ENCODE measurements around the gene OSBPL1A.

OSBPL1A gene

DNA sequence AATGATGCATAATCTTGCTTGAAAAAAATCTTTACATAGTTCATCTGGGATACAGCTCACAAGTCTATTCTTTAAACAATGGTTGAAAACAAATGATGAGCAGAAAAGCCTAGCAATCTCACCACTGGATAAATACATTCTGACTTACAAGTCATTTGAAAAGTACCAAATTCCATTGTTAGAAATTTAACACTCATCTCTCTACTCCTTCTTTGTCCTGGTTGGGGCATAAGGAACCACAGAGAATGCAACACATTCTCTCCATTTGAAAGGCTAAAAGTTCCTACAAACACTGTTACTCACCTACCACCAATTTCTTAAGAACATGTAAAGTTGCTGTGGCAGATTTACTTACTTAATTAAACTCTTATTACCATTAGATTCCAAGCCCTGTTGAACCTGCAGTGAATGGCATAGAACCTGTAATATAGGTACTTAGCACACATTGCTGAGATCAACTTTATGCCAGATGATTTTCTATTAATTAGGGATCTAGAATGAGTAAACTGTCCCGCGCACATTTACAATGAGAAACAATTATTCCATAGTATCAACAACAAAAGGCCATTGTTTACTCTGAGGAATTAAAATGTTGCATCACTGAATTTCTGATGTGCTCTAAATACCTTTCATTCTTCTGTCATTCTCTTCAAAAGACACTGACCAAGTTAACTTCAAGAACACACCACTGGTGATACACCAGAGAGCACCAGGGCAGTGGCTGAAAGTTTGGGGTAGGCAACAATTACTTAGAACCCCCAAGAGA is 189.2 kb downstream of the OSBPL1A start:
- no peak for TF ChIP-seq CTCF (IDR thresholded peaks at IDR 0.05; ENCODE audit: insufficient read depth, low read length, poor library complexity, severe bottlenecking)
- H3K27me3 ChIP-seq (replicated peaks; ENCODE audit: control insufficient read depth, insufficient read depth, low read length): no peaks in the 10 kb centered on the region
- no peak overlapping the region for H3K4me3 ChIP-seq (replicated peaks; ENCODE audit: low read depth, low read length)
- DNase-seq (ENCODE audit: extremely low read depth, insufficient read length): no peak
- no peaks in the 10 kb centered on the region for H3K36me3 ChIP-seq (ENCODE audit: control insufficient read depth, insufficient read depth, low read length)

DNA sequence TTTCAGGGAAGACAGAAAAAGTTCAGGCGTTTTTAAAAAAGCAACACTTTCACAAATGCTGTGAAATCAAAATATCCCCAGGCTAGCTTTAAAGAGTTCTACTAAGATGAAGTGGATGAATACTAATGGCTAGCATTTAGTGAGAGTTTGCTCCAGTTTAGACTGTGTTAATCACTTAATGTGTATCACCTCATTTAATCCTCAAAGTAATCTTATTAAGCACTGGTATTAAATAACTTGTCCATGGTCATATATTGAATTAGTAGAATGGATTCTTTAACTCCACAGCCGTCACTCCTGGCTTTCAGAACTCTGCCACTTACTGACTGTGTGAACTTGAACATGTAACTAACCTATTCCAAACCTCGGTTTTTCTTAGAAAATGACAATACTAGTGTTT is 192.7 kb downstream of the OSBPL1A start:
- no peaks in the 10 kb centered on the region for H3K36me3 ChIP-seq (ENCODE audit: control insufficient read depth, insufficient read depth, low read length)
- TF ChIP-seq CTCF (IDR thresholded peaks at IDR 0.05; ENCODE audit: insufficient read depth, low read length, poor library complexity, severe bottlenecking): no peak
- no peaks in the 10 kb centered on the region for H3K27me3 ChIP-seq (replicated peaks; ENCODE audit: control insufficient read depth, insufficient read depth, low read length)
- H3K4me3 ChIP-seq (replicated peaks; ENCODE audit: low read depth, low read length): no peak overlapping the region
- DNase-seq (ENCODE audit: extremely low read depth, insufficient read length): no peak

DNA sequence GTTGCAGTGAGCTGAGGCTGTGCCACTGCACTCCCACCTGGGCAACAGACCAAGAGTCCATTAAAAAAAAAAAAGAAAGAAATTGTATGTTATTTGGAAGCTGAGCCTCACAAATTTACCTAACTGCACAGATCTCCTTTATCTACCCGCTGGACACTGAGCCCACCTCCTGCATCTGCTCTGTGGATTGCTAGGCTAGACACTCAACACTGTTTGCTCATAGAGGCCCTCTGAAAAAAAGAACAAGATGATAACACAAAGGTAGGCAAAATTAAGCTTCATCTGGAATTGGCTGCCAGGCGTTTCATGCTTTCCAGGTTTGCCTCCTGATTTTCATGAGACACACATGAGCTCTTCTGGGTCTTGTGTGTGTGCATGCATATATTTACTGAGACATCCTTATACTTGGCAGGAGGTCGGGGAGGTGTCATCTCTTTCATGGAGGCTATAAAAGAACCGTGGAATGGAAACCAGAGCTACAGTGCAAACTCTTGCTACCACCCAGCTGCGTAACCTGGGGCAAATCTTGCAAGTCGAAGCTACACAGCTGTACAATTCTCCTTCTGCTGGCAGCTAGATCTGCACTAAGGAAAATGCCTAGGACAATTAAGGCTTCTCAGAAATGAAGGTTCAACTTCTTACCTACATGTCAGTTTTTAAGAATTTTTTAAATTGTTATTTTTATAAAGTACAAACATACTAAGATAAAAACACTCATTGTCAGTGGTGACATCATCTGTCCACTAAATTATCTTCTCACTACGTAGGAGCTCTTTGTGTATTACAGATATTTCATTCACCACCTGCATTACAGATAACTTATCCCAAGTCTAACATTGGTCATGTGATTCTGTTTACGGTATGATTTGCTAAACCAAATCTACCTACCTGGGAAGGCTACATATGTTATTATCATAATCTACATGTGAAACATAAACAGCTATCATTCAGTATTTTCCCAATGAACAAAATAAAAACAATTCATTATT is 195.6 kb downstream of the OSBPL1A start:
- no peaks in the 10 kb centered on the region for H3K36me3 ChIP-seq (ENCODE audit: control insufficient read depth, insufficient read depth, low read length)
- no peak overlapping the region for H3K4me3 ChIP-seq (replicated peaks; ENCODE audit: low read depth, low read length)
- no peak for DNase-seq (ENCODE audit: extremely low read depth, insufficient read length)
- TF ChIP-seq CTCF (IDR thresholded peaks at IDR 0.05; ENCODE audit: insufficient read depth, low read length, poor library complexity, severe bottlenecking): no peak
- H3K27me3 ChIP-seq (replicated peaks; ENCODE audit: control insufficient read depth, insufficient read depth, low read length): no peaks in the 10 kb centered on the region

DNA sequence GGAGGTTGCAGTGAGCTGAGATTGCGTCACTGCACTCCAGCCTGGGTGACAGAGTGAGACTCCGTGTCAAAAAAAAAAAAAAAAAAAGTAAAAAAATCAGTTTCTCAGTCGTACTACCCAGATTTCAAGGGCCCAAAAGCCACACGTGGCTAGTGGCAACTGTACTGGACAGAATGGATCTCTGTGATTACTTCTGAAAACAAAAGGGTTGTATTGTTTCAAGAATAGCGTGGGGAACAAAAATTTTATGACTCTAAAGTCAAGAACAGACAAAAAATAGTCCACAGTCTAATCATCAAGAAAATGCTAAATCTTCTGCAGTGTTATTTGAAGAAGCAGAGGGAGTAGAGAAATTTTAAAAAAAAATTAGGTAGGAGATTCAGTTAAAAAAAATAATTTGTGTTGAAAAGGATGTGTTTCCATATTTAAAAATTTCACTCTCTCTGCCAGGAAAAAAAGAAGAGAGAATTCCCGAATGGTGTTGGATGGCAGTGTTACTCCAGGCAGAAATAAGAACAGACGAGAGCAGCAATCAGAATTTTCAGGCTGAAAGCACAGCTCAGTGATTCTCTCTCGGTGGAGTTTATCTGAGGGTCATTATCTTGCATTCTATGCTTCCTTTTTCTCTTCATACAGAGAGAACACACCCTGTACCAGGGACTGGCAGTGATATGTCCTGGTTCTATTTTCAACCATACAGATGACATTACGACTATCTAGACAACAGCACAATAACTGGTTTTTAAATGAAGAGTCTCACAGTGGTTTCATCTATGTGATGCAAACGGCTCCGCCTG is 196.9 kb downstream of the OSBPL1A start:
- no peak for DNase-seq (ENCODE audit: extremely low read depth, insufficient read length)

More for the DNA sequence above, 196.9 kb downstream of the OSBPL1A start:
- Histone ChIP-seq H3K27me3 (replicated peaks; ENCODE audit: control insufficient read depth, insufficient read depth, low read length) (no peaks in the 10 kb centered on the region), H3K4me3 (replicated peaks; ENCODE audit: low read depth, low read length) (no peak overlapping the region), H3K36me3 (ENCODE audit: control insufficient read depth, insufficient read depth, low read length) (no peaks in the 10 kb centered on the region)
- no peak for TF ChIP-seq CTCF (IDR thresholded peaks at IDR 0.05; ENCODE audit: insufficient read depth, low read length, poor library complexity, severe bottlenecking)
